Renal pelvis (tissue), 4 donors: ENCODE results near the gene COPA. TPM values are rescaled to one million over a fixed set of nuclear protein-coding genes. Genes with fewer than 3 reads are reported as not detected.

ENCODE experiments used
- DNase-seq: peaks from one replicate; pipeline ENCODE4 v3.0.0-alpha.2; 2013
- polyA plus RNA-seq, 3 donors: library from polyadenylated mRNA; unstranded; fragments of 120-200 nt; gene quantifications; one replicate each; pipeline ENCODE4 v1.2.1, GENCODE V29; 2013; ENCODE audit not compliant: insufficient read length in 3 of 3

COPA gene
- polyA plus RNA-seq, 3 donors: 146 to 186 (median 160) TPM

DNA sequence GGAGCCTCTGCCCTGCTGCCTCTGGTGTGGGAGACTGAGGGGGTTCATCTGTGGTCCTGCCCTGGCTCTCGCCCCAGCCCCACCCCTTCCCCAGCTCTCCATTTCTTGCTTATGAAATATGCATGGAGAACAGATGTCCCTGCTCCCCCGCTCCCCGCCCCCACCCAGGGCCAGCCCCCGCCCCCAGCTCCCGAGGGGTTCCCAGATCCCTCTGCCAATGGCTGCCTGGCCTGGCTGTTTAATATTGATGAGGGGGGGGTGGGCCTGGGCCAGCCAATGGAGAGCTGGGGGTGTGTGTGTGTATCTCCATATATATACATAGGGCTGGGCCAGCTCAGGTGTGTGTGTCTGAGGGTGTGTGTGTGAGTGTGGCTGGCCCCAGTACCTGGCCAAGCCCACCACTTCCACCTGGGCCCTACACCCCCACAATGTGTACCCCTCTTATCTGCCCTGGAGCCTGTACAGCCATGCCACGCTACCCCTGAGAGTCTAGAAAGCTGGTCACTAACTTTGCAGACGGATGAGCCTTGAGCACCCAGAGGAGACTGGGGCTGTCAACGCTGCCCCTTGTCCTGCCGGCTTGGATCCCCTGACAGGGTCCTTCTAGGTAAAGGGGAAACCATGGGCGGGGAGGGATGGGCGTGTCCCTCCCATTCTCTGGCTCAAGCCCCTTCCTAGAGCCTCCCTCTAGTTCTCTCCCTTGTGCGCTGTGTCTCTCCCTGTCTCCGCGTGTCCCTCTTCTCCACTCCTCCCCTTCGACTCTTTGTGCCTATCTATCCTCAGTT is 23.9 kb upstream of the COPA start, which contains the start of gene NHLH1:
TSS of gene NHLH1 (plus strand) at position 341 of the 785 bp plus-strand sequence. CDS start 3,661 bp downstream, outside the sequence.
- DNase-seq: no peak

DNA sequence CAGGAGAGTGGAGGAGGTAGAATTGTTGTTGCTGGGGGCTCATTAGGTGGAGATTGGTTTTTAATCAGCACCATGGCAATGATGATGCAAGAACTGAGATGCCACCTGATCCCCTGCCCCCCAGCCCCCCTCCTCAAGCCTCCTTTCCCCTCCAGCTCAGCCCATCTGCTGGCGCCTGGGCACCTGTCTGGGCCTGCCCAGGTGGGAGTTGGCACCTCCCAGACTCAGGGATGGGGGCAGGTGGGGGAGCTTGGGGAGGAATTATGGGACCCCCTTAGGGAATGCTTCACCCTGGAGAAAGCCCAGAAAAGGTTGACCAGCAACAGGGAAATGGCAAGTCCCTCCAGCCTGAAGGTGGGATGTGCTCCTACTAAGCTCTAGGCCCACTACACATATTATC is 22.3 kb upstream of the COPA start:
- DNase-seq: no peak

- no peak for DNase-seq
These were observed 21.1 kb upstream of the COPA start for GRCh38 chr1:160363951-160364735.

DNA sequence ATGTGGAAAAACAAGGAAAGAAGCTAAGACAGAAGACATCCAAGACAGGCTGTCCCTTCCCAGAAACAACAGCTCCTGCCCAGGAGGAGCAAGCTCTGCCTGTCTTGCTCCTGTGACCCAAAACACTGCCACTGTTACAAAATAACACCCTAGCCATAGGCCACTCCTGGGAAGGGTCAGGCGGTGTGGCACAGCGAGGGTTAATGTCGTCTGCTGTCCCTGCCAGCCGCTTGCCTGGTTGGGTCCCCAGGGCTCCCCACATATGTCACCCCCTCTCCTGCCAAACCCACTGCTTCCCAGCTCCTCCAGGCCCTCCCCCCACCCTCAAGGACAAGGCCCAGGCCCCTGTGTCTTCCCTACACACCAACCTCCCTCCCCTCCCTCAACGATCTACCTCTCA is 20.0 kb upstream of the COPA start:
- DNase-seq: no peak

DNA sequence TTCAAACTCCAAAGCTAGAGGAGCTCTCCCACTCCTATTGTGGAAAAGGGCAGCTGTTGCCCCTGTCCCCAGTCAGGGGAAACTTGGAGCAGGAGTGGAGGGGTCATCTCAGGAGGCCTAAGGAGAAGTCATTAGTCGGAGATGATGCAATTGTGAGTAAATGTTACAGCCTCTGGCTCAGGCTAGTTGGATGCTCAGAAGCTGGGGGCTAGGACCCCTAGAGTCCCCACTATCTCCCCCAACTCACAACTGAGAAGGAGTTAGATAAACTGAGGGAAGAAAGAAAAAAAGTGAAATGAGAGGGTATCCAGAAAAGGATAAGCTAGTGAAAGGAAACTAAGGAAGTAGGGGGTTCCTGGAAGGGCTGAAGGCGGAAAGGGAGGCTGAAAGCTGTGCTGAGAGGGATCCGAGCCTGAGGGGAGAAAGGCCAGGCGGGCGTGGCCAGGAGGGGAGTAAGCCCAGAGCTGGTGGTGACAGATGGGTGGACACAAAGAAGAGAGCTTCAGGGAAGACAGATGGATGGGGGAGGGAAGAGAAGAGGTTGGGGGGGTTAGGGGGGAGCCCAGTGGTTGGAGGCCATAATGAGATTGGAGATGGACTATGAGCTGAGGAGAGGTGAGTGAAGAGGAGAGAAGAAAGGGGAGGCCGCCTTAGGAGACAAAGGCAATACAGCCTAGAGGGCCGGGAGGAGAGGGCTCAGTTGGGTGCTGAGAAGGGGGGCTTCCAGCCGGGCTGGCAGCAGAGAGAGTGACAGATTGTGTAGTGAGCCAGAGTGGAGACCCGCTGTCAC is 19.3 kb upstream of the COPA start:
- DNase-seq: no peak

DNA sequence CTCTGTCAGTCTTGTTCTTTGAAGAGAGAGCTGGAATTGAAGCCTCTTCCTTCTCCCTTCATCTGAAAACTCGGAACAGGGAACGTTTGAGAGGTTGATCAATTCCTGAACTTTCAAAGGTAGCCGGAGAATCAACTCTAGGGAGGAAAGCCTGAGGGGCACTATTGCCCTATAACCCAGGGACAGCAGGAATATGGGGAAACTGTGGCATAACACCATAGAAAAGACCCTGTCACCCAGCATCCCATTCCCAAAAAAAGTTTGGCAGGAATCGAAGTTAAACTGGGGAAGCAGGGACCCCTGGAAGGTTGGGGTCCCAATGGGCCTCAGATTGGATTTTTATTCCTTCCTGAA is 18.7 kb upstream of the COPA start:
- DNase-seq: no peak

DNA sequence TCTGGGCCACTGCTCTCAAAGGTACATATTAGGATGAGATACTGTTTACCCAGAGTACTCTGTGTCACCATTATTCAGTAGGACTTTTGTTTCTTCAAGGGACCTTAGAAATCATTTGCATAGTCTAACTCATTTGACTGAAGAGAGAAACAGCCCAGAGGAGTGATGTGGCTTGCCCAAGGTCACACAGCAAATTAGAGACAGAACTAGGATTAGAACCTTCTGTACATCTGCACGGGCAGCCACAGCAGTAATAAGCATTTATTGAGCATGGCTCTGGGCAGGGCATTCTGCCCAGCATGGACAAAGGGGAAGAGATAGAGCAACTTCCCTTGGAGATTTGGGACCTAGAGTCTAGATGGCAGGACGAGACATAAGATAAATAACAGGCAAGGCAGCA is 18.1 kb upstream of the COPA start:
- DNase-seq: no peak

DNA sequence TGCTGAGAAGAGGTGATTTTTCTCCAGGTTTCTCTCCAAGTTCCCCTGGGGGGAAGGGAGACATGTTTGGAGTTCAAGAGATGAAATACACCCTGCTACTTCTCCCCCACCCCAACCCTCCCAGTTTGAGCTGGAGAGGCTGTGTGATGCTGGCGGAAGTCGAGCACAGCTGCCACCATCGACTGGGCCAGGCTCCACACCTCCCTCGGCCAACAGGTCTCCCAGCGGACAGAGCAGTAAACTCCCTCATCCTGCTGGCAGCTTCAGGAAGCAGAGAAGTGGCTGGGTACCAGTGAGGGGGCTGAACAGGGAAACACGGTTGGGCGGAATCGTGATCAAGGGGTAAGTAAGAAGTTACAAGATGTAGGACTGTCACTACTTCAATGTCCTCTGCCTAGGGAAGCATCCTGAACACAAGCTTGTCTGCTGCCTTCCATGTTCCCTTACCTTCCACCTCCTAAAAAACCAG is 17.2 kb upstream of the COPA start:
- no peak for DNase-seq

DNA sequence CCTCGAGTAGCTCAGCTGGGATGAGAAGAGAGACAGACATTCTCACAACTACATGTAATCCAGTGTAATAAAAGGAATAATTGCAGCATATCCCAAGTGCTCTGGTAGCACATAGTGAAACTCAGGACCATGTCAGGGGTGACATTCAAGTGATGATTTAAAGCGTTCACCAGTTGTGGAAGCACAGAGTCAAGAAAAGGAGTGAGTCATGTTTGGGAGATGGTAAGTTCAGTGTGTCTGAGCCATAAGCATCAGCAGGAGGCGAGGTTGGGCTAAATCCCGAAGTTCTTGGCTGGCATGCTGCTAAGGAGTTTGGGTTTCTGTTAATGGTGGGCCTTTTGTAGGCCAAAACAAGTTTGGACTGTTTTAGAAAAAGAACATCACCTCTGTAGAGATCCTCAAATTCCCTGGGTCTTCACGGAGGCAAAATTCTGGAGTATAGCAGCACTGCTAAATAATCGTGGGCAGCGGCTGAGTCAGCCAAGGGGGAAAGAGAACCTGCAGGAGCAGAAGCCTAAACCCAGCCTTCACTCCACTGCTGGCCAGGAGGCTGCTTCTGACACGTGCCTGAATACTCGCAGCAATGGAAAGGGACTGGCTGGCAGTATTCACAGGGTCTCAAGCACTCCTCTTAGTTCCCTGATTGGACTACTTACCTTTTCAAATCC is 16.6 kb upstream of the COPA start:
- DNase-seq: no peak

DNA sequence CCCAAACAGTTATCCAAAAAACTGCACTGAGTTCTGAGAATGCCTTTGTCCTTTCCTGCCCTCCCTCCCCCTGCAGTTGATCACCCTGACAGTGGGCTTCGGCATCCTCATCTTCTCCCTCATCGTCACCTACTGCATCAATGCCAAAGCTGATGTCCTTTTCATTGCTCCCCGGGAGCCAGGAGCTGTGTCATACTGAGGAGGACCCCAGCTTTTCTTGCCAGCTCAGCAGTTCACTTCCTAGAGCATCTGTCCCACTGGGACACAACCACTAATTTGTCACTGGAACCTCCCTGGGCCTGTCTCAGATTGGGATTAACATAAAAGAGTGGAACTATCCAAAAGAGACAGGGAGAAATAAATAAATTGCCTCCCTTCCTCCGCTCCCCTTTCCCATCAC is 15.0 kb upstream of the COPA start:
- no peak for DNase-seq

GRCh38 chr1:160357286-160358002 is 14.4 kb upstream of the COPA start:
- DNase-seq: no peak

DNA sequence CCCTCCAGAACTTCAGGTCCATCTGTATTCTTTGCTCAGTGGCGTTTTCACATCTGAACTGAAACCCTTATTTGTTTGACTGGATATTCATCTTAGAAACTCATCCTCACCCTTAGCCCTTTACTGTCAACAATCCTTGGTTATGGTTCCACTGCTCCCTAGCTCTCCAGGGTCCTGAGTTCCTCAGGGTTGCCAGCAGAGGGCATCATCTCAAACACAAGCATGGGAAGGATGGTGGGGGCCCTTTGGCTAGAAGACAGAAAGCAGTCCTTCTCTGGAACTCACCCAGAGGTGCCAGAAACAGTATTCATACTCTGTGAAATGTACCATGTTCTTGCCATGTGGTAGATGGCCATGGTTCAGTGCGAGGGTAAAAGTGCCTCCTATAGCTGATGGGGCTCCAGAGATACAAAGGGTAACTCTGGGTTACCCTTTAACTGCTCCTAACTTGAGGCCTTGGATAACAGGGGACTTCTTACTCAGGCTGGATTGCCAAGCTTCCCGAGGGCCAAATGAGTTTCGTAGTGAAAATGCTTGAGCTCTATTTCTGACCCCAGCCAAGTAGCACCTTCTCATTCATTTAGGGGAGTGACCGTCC is 11.4 kb upstream of the COPA start:
- DNase-seq: no peak

DNA sequence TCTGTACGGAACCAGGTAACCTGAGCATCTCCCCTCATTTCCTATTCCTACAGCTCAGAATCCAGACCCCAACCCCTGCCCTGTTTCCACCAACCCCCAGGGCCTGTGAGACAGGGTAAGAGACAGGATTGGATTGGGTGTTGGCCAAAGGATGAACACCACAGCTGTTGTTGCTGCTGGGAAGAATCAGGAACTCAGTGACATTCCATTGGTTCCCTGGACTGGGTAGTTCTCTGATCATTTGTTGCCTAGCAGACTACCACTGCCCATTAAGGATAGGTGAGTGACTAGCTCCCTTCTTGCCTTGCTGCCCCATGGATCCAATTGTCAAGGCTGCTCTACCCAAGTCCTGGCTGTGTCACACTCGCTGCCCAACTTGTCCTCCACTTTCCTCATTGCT is 10.2 kb upstream of the COPA start:
- DNase-seq: no peak

DNA sequence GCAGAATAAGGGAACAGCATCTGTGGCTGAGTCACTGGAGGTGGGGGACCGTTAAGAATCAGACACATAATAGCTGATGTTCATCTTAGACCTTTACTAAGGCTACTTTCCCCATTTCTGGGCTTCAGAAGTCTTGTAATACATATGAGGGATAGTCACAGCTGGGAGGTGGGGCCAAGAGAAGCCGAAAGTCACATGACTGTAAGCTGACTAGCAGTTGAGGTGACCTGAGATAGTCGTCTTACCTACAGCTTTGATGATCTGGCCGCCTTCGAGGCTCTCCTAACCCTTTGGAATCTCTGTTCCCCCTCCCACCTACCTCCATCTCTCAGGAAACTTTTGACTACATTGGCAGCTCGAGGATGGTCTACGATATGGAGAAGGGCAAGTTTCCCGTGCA is 9.5 kb upstream of the COPA start:
- DNase-seq: no peak

DNA sequence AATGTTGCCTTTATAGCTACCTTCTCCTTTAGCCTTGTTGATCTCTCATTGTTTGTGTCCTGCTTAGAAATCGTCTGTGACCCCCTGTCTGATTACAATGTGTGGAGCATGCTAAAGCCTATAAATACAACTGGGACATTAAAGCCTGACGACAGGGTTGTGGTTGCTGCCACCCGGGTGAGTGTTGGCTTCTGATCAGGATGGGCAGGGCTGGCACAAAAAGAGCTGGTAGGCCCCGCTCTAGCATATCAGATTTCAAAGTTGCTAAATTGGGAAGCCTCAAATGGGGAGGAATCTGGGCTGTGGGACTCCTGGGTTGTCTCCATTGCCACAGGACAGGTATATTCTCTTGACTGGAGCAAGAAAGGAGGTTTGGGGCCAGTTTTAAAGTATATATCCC is 8.6 kb upstream of the COPA start:
- DNase-seq: no peak

DNA sequence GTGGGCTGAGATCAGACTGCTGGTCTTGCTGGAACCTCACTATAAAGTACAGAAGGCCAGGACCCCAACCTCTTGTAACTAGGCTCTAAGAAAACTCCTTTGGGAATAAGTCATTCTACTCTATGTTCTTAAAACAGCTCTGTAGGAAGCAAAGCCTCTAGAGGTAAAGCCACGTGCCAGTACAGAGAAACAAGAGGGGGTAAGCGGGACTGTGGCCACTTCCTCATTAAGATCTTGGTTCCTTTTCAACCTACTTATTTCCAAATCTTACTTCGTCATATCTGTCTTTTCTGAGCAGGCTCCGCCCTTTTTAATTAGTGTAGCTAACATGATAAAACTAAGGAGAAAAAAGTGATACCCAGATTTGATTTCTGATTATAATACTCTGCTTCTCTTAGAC is 3.9 kb upstream of the COPA start:
- no peak for DNase-seq

DNA sequence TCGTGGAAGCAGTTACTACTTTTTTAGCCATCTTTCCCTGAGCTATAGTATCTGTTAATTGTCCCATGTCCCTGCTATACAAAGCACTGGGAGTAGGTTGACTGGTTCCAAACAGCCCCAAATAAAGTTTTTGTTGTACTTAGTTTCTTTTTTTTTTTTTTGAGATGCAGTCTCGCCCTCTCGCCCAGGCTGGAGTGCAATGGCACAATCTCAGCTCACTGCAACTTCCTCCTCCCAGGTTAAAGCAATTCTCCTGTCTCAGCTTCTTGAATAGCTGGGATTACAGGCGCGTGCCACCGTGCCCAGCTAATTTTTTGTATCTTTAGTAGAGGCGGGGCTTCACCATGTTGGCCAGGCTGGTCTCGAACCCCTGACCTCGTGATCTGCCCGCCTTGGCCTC is 3.4 kb upstream of the COPA start:
- DNase-seq: no peak

DNA sequence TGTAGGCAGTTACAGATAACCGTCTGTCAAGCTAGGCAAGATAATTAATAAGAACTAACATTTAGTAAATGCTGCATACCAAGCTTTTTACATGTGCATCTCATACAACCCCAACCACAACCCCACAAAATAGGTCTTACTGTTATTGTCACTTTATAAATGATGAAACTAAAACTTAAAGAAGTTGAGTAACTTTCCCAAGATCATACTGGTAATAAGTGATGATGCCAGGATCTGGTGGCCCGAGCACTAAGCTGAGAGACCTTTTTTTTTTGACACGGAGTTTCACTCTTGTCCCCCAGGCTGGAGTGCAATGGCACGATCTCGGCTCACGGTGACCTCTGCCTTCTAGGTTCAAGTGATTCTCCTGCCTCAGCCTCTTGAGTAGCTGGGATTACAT is 1.9 kb upstream of the COPA start:
- no peak for DNase-seq

GRCh38 chr1:160344241-160344640 is 1.2 kb upstream of the COPA start:
- DNase-seq: no peak

- peak; percentile 12 for DNase-seq
These were observed 524 bp downstream of the COPA start for GRCh38 chr1:160342526-160342925.

GRCh38 chr1:160340866-160341265 is 2.2 kb downstream of the COPA start:
- no peak for DNase-seq
